T follicular helper cell (primary cell): ENCODE measurements around the gene GALNT18.
"Not testable (repeated sequence)": the region's sequence is repeated elsewhere in the genome, so short reads cannot be mapped to it uniquely, and the experiment has no call there.

Experiments
- DNase-seq: peaks from one replicate; pipeline ENCODE4 v3.0.0-alpha.2; 2020; ENCODE audit warnings: low read depth

GALNT18 gene

GRCh38 chr11:11463405-11463804 is 158.4 kb downstream of the GALNT18 start:
- no peak for DNase-seq

- no peak for DNase-seq
Observed at GRCh38 chr11:11461473-11461872, 160.3 kb downstream of the GALNT18 start.

GRCh38 chr11:11459578-11459977 is 162.2 kb downstream of the GALNT18 start:
- no peak for DNase-seq

- no peak for DNase-seq
Observed at GRCh38 chr11:11458485-11458884, 163.3 kb downstream of the GALNT18 start.

- no peak for DNase-seq
Observed at GRCh38 chr11:11458001-11458400, 163.8 kb downstream of the GALNT18 start.

- no peak for DNase-seq
Observed at GRCh38 chr11:11456866-11457265, 164.9 kb downstream of the GALNT18 start.

- no peak for DNase-seq
Observed at GRCh38 chr11:11454671-11455223, 167.1 kb downstream of the GALNT18 start.

GRCh38 chr11:11451501-11452005 is 170.3 kb downstream of the GALNT18 start:
- DNase-seq, result no peak

- no peak for DNase-seq
Observed at GRCh38 chr11:11450744-11451362, 171.0 kb downstream of the GALNT18 start.

GRCh38 chr11:11449327-11449726 is 172.5 kb downstream of the GALNT18 start:
- no peak for DNase-seq

- DNase-seq, result no peak
Observed at GRCh38 chr11:11448626-11449025, 173.2 kb downstream of the GALNT18 start.

- not testable (repeated sequence) for DNase-seq
Observed at GRCh38 chr11:11447601-11448000, 174.2 kb downstream of the GALNT18 start.

- DNase-seq, result no peak
Observed at GRCh38 chr11:11446967-11447366, 174.8 kb downstream of the GALNT18 start.

GRCh38 chr11:11446564-11446963 is 175.2 kb downstream of the GALNT18 start:
- DNase-seq, result no peak

GRCh38 chr11:11445441-11446185 is 176.2 kb downstream of the GALNT18 start:
- DNase-seq, result no peak

GRCh38 chr11:11444804-11445131 is 177.0 kb downstream of the GALNT18 start:
- DNase-seq, result no peak

- DNase-seq, result no peak
Observed at GRCh38 chr11:11444027-11444803, 177.6 kb downstream of the GALNT18 start.

- DNase-seq, result no peak
Observed at GRCh38 chr11:11442791-11443190, 179.0 kb downstream of the GALNT18 start.

- no peak for DNase-seq
Observed at GRCh38 chr11:11441516-11441915, 180.3 kb downstream of the GALNT18 start.

GRCh38 chr11:11441091-11441490 is 180.7 kb downstream of the GALNT18 start:
- no peak for DNase-seq

- DNase-seq, result no peak
Observed at GRCh38 chr11:11440144-11440543, 181.7 kb downstream of the GALNT18 start.

- DNase-seq, result no peak
Observed at GRCh38 chr11:11439591-11439990, 182.2 kb downstream of the GALNT18 start.
